HTR-8/SVneo (cell line): Measurements from ENCODE around the gene LARP7.
"Not testable (repeated sequence)": the region's sequence is repeated elsewhere in the genome, so short reads cannot be mapped to it uniquely, and the experiment has no call there.

Experiments
- DNase-seq: peaks from one replicate; pipeline ENCODE4 v3.0.0; 2011; ENCODE audit warnings: low spot score, mixed read lengths; ENCODE audit not compliant: insufficient read length
- FAIRE-seq: peaks from 2 replicates; lab custom pipeline; 2011; peaks lifted over from hg19 to GRCh38; lab: Jason Lieb, UNC

Gene LARP7

DNA sequence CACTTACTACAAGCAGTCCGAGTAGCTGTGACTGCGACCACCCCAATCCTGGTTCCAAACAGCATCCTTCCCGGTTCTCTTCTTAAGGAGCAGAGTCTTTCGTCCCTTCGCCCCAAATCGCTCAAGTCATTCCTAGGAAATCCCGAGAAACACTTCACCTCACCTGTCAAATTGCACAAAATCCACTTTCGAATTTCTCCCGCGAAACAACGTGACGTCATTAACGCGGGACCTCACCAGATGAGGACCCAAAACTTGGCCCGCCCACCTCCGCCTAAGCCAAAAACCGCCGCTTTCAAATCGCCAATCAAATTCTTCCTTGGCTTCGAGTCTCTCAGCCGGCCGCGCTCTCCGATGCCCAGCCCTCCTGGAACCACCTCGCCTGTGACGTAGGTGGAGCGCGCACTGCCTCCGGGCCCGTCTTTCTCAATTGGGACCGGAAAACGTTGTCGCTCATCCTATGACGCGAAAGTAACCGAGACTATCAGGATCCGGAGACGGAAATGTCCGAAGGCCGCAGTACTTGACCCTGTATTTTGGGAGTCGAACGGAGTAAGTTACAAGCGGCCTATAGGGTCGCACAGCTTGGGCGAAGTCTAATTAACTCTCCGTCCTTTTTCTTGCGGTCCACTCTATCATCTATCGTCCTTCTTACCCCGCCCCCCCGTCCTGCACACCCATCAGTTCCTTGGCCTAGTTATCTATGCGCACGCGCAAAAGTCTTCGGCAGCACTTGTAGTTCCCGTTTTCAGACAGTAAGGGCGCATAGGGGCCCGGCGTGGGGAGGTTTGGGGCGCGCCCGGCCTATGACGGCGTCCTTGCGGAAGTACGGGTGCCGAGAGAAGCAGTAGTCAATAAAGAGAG is at the start of gene LARP7, which contains the start of gene ZGRF1:
Gene LARP7 (plus strand): TSS at position 456 of the 864 bp plus-strand sequence. CDS start 7,527 bp downstream, outside the sequence.
Gene ZGRF1 (minus strand): TSS at position 222 of the 864 bp plus-strand sequence. CDS start 3,733 bp downstream, outside the sequence.
- DNase-seq = peak; percentile 93
- FAIRE-seq = peak; percentile 97

DNA sequence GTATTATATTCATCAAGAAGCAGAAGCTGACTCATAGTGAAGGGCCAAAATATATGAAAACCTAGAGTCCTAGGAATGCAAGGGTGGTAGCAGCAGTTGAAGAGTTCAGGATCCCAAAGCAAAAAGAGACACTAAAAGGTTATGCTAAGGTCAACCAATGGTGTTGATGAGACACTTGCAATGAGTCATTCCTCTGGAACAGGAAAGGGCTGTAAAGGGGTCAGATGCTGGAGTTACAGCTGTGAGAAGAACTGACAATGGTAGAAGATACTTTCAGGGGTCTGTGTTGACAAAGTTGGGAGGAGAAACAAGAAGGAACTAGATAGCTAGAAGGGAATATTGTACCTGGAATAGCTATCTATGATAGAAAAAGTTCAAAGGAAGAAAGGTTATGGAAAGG is 47.7 kb upstream of the LARP7 start:
- peak; percentile 4 for DNase-seq
- FAIRE-seq = no peak

DNA sequence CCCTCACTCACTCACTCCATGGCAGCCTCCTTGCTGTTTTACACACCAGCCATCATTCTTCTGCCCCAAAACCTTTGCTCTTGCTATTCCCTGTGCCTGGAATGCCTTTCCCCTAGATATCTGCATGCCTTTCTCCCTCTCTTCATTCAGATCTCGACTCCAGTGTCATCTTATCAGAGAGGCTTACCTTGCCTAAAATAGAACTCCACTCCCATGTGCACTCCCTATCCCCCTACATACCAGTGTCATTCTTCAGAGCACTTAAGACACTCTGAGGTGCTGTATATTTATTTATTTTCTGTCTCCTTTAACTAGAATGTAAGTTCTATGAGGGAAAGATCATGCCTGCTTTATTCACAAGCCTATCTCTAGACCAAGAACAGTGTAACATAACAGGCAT is 45.4 kb upstream of the LARP7 start:
- DNase-seq (no peak), FAIRE-seq (no peak)

DNA sequence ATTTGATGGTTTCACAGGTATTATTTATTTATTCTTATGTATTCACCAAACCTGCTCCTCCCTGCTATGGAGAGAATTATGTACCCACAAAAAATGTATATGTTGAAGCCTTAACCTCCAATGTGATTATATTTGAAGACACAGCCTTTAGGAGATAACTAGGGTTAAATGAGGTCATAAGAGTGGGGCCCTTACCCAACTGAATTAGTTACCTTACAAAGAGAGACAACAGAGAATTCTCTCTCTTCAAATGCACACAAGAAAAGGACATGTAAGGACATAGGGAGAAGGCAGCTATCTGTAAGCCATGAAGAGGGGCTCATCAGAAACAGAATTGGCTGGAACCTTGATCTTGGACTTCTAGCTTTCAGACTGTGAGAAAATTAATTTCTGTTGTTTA is 44.2 kb upstream of the LARP7 start:
- no peak for FAIRE-seq
- DNase-seq = no peak

DNA sequence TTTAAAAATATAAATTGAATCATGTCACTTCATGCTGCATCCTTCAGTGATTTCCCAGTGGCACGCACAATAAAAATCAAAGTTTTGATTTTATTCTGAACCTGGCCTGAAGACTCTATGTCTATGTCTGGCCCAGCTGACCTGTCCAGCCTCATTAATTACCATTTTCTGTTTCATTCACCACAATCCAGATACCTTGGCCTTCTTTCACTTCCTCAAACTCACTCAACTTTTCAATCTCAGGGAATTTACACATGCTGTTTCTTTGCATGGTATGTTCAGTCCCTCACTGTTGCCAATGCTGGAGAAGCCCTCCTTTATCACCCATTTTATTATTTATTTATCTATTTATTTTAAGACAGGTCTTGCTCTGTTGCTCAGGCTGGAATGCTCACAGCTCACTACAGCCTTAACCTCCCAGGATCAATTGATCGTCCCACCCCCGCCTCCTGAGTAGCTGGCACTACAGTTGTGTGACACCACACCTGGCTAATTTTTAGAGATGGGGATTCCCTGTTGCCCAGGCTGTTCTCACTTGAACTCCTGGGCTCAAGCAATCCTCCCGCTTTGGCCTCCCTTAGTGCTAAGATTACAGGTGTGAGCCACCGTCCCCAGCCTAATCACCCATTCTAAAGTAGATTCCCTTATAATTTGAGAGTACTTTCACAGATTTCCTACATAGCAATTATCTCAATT is 43.4 kb upstream of the LARP7 start:
- no peak for DNase-seq
- no peak for FAIRE-seq

DNA sequence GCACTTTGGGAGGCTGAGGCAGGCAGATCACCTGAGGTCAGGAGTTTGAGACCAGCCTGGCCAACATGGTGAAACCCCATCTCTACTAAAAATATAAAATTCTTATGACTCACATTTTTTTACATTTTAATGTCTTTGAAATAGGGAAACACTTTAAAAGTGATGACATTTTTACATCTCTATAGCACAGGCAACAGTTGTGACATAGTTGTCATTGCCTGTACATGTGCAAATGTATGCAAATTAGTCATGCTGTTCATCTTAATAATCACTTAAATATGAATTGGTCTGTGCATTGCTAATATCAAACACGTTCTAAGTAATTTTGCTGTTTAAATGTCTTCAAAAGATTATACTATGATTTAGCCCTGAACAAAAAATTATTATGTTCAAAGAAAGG is 42.0 kb upstream of the LARP7 start:
- no peak for DNase-seq
- FAIRE-seq = no peak

DNA sequence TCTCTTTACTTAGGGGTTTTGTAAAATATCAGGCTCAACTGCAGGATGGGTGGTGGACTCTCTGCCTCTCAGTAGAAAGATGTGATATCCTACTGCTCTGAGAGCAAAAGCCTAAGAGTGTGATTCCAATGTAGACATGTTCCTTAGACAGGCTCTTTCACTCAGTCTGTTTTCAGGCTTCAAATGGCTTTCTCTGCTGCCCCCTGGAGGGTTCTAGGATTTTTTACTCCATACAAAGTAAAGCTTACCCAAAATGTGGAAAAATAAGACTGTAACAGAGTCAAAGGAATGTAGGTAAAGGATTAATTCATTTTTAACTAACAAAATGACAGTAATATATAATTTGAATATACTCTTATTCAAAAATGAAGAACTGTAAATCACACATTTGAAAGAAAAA is 32.4 kb upstream of the LARP7 start:
- FAIRE-seq = no peak

DNA sequence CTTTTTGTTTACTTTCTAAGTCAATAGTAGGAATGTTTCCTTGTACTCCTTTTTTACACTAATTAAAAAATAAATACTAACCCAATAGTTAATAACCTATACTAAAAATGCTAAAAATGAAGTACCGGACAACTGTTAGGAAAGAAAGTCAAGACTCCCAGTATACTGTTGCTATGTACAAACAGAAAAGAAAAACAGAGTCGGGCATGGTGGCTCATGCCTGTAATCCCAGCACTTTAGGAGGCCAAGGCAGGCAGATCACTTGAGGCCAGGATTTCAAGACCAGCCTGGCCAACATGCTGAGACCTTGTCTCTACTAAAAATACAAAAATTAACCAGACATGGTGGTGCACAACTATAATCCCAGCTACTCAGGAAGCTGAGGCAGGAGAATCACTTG is 24.1 kb upstream of the LARP7 start:
- FAIRE-seq, DNase-seq: not testable (repeated sequence)

More for the DNA sequence above, 32.4 kb upstream of the LARP7 start:
- peak; percentile 41 for DNase-seq

DNA sequence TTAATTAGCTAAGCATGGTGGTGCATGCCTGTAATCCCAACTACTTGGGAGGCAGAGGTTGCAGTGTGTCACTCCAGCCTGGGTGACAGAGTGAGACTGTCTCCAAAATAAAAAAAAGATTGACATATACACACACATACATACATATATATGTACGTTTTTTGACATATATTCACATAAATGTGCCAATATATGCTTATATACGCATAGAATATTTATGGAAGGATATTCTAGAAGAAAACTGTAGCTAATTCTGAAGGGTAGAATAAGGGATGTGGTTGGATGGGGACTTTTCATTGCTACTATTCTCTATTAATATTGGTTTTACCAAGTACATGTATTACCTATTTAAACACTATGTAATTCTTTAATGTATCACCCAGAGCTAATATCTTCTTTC is 20.0 kb upstream of the LARP7 start:
- DNase-seq (no peak), FAIRE-seq (no peak)

DNA sequence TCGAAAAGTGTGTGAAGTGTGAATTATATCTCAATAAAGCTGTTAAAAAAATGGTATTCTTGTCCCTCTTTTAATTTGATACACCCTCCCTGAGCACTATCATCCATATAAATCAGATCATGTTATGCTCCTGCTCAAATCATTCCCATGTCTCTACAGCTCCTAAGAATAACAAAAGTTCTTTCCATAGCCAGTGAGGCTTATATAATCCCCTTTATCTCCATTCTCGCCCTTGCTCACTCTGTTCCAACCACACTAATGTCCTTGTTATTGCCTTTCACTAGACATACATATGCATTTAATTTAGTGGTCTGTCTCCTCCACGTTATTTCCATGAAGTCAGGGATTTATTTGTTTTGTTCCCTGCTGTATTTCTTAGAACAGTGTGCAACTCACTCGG is 10.7 kb upstream of the LARP7 start:
- no peak for DNase-seq
- FAIRE-seq = no peak

DNA sequence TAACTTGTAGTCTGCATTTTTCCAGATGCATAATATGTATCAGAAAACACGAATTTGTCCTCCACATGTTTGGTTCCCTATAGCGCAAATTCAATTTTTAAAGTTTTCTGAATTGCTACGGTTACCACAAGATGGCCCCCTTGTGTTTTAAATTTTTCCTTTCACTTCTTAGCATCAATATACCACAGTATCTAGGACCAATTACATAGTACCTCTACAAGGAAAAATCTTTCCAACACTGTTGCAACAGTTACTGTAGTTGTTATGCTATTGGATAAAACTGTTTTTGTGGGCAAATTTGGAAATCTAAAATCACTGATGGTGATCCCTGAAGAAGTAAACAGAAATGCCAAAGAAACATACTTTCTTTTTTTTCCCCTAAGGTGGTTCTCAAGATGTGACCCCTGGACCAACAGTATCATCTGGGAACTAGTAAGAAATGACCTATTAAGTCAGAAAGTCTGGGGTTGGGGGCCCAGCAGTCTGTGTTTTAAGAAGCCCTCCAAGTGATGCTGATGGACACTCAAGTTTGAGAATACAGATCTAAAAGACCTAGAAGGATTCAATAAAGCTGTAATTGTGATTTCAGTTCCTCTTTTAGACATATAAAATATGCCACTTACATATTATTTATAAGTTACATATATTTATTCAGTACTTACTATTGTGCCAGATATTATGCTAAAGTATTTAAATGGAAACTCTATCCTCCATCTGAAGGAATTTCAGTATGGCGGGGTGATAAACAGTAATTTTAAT is 3.3 kb upstream of the LARP7 start:
- peak; percentile 15 for DNase-seq
- FAIRE-seq = no peak

DNA sequence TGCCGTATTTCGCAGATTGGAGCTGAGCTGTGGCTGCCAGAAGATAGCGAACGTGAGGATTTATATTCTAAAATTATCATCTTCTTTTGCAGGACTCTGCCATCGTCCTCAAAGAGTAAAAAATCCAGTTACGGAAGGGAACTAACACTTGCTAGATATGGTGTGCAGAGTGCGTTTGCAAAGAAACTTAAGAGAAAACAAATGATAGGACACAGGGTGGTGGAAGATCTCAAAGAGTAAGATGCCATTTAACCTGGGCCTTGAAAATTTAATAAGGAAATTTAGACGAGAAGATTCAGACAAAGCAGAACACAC is 566 bp downstream of the LARP7 start:
- FAIRE-seq = no peak
- DNase-seq = peak; percentile 2

DNA sequence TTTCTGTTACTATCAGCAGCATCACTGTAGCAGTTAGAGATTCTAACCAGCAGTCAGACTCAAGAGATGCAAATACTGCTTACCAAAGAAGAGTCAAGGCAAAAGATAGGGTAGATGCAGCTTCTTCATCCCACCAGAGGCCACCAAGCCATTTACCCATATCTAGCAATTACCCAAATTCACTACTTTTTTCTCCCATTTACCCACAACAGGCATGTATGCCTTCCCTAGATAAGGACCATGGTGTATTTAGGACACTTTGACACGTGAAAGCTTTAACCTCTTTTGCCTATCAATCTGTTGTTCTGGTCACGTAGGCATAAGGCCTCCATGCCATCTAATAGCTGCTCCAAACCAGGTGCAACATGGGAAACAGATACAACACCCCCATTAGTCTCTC is 5.6 kb downstream of the LARP7 start:
- no peak for DNase-seq
- FAIRE-seq = no peak

DNA sequence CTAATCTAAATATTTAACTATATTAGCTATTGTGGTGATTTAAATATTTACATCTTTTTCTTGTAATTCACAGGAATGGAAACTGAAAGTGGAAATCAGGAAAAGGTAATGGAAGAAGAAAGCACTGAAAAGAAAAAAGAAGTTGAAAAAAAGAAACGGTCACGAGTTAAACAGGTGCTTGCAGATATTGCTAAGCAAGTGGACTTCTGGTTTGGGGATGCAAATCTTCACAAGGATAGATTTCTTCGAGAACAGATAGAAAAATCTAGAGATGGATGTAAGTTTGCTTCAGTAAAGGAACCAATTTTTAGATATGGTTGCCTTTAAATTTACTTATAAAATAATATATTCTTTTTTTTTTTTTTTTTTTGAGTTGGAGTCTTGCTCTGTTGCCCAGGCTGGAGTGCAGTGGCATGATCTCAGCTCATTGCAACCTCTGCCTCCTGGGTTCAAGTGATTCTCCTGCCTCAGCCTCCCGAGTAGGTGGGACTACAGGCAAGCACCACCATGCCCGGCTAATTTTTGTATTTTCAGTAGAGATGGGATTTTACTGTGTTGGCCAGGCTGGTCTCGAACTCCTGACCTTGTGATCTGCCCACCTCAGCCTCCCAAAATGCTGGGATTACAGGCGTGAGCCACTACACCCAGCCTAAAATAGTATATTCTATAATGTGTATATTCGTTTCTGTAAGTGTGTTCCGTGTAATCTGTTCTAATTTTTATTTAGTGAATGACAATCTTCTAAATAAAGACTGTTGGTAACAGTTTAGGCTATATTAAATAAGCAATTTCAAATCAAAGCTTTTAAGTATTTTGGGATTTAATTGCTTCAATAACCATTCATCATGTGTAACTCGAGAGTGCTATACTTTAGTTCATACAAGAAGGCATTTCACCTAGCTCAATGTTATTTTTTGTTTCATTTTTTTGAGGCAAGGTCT is 7.9 kb downstream of the LARP7 start:
- not testable (repeated sequence) for DNase-seq, FAIRE-seq

DNA sequence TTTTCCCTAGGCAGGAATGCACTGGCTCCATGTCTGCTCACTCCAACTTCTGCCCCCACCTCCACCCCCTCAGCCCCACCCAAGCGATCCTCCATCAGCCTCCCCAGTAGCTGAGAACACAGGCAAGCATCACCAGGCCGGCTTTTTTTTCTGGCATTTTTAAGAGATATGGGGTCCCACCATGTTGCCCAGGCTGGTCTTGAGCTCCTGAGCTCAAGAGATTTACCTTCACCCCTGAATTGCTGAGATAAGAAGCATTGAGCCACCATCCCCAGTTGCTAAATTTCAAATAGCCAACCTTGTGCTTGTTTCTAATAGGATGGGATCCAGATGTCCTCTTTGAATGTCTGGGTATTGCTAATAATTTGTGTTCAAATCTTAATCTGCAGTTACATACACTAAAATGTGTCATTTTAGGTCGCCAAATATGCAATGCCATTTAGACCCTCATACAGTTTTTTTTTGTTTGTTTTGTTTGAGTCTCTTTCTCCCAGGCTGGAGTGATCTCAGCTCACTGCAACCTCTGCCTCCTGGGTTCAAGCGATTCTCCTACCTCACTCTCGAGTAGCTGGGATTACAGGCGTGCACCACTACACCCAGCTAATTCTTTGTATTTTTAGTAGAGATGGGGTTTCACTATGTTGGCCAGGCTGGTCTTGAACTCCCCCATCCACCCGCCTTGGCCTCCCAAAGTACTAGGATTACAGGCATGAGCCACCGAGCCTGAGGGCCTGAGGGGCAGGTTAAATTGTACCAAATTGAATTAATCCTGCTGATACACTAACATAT is 8.8 kb downstream of the LARP7 start:
- FAIRE-seq = no peak
- no peak for DNase-seq

DNA sequence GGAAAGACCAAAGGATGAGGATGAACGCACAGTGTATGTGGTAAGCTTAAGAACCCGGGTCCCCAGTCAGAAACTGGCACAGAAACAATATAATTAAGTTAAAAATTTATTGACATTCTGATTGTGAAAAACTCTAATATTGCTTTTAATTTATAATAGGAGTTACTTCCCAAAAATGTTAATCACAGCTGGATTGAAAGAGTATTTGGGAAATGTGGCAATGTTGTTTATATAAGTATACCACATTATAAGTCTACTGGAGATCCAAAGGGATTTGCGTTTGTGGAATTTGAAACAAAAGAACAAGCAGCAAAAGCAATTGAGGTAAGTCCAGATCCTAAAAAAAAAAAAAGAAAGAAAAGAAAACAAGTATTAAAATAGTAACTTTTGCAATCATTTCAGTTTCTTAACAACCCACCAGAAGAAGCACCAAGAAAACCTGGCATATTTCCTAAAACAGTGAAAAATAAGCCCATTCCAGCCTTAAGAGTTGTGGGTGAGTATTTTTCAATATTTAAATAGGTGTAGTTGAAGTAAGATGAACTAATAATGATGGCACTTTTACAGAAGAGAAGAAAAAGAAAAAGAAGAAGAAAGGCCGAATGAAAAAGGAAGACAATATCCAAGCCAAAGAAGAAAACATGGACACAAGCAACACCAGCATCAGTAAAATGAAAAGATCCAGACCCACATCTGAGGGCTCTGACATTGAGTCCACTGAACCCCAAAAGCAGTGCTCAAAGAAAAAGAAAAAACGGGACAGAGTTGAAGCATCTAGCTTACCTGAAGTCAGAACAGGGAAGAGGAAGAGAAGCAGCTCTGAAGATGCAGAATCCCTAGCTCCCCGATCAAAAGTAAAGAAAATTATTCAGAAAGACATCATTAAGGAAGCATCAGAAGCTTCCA is 9.9 kb downstream of the LARP7 start:
- no peak for FAIRE-seq

DNA sequence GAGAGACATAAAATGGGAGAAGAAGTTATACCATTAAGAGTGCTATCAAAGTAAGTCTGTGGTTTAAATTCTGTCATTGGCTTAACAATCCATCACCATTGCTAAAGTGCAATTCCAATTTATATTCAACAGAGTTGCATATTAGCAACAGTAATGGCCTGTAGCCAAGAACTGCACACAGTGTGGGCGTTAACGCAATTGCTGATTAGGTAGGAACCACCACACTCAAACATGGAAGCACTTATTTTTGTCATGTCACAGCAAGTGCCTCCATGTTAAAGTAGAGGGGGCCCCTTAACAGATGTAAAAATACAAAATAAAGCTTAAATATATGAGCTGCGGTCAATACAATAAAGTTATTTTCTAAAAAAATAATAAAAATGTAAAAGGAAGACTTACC is 10.8 kb downstream of the LARP7 start:
- DNase-seq = no peak
- no peak for FAIRE-seq

More for the DNA sequence above, 9.9 kb downstream of the LARP7 start:
- DNase-seq = no peak
